DOHH2 (cell line): ENCODE measurements around the gene SUPT4H1.

Source experiments
- H3F3A ChIP-seq: fragments of 200-600 bp; sonication (generic), shearing (Covaris generic); 2 replicates; pipeline ENCODE4 v1.6.0; 2016; ENCODE audit warnings: antibody characterized with exemption, mild to moderate bottlenecking; ENCODE audit not compliant: control insufficient read depth, insufficient read depth
- H3K27ac ChIP-seq: fragments of 200-600 bp; sonication (generic); 2 replicates; pipeline ENCODE4 v1.5.1; 2014; ENCODE audit warnings: low read depth, mild to moderate bottlenecking, low read length, moderate library complexity
- H3K27me3 ChIP-seq: fragments of 200-600 bp; sonication (generic); 2 replicates; pipeline ENCODE4 v1.6.1; 2014; ENCODE audit warnings: mild to moderate bottlenecking, low read length, mixed read lengths; ENCODE audit not compliant: control insufficient read depth
- H3K36me3 ChIP-seq: fragments of 200-600 bp; sonication (generic); 2 replicates; pipeline ENCODE4 v1.6.1; 2014; ENCODE audit warnings: mild to moderate bottlenecking, low read length, moderate library complexity, mixed read lengths; ENCODE audit not compliant: control insufficient read depth
- H3K4me1 ChIP-seq: fragments of 200-600 bp; sonication (generic); 2 replicates; pipeline ENCODE4 v1.6.1; 2014; ENCODE audit warnings: mild to moderate bottlenecking, low read length, mixed read lengths; ENCODE audit not compliant: control insufficient read depth
- H3K4me2 ChIP-seq: fragments of 200-600 bp; sonication (generic); 2 replicates; pipeline ENCODE4 v1.6.0; 2014; ENCODE audit warnings: mild to moderate bottlenecking, low read length, moderate library complexity
- H3K4me3 ChIP-seq: fragments of 200-600 bp; sonication (generic); 2 replicates; pipeline ENCODE4 v1.5.1; 2014; ENCODE audit warnings: mild to moderate bottlenecking, low read length, mixed read lengths
- H3K79me2 ChIP-seq: fragments of 200-600 bp; sonication (generic); 2 replicates; pipeline ENCODE4 v1.6.1; 2014; ENCODE audit warnings: mild to moderate bottlenecking, low read length, mixed read lengths; ENCODE audit not compliant: control insufficient read depth
- H3K9me2 ChIP-seq: fragments of 200-600 bp; sonication (generic); replicated peaks from 2 replicates; pipeline ENCODE4 v1.6.1; 2014; ENCODE audit warnings: mild to moderate bottlenecking, low read length, mixed read lengths; ENCODE audit not compliant: control insufficient read depth
- H3K9me3 ChIP-seq: fragments of 200-600 bp; sonication (generic); 2 replicates; pipeline ENCODE4 v1.6.1; 2014; ENCODE audit warnings: antibody characterized with exemption, low read length, mixed read lengths; ENCODE audit not compliant: control insufficient read depth, insufficient read depth
- H4K20me1 ChIP-seq: fragments of 200-600 bp; sonication (generic); 2 replicates; pipeline ENCODE4 v1.6.0; 2014; ENCODE audit warnings: low read depth, mild to moderate bottlenecking, antibody characterized with exemption, low read length, moderate library complexity; ENCODE audit not compliant: control insufficient read depth, insufficient read depth
- CTCF ChIP-seq: fragments of 200-600 bp; sonication (generic); IDR thresholded peaks from one replicate; pipeline ENCODE4 v1.5.1; 2014; ENCODE audit warnings: antibody characterized with exemption, mild to moderate bottlenecking, low read depth, low read length; ENCODE audit not compliant: poor library complexity, severe bottlenecking
- EZH2phosphoT487 ChIP-seq: fragments of 200-600 bp; sonication (generic); IDR thresholded peaks from 2 replicates; pipeline ENCODE4 v1.6.1; 2017; ENCODE audit warnings: borderline replicate concordance, mild to moderate bottlenecking, antibody characterized with exemption, low read length, moderate library complexity, mixed read lengths

SUPT4H1 gene

GRCh38 chr17:58367461-58367860 is 15.5 kb upstream of the SUPT4H1 start:
- TF ChIP-seq CTCF (no peak), EZH2phosphoT487 (no peak)
- Histone ChIP-seq H3K9me3 (no peaks in the 10 kb centered on the region), H3K27me3 (no peaks in the 10 kb centered on the region; the same call in 1 of the 2 replicates), H3K79me2 (no peaks in the 10 kb centered on the region), H3K4me3 (no peak overlapping the region), H4K20me1 (no peaks in the 10 kb centered on the region), H3K27ac (no peak overlapping the region), H3K9me2 (no peaks in the 10 kb centered on the region), H3K36me3 (no peaks in the 10 kb centered on the region), H3K4me1 (peaks cover 5% of the 10 kb centered on the region), H3F3A (no peaks in the 10 kb centered on the region), H3K4me2 (no peak overlapping the region)

DNA sequence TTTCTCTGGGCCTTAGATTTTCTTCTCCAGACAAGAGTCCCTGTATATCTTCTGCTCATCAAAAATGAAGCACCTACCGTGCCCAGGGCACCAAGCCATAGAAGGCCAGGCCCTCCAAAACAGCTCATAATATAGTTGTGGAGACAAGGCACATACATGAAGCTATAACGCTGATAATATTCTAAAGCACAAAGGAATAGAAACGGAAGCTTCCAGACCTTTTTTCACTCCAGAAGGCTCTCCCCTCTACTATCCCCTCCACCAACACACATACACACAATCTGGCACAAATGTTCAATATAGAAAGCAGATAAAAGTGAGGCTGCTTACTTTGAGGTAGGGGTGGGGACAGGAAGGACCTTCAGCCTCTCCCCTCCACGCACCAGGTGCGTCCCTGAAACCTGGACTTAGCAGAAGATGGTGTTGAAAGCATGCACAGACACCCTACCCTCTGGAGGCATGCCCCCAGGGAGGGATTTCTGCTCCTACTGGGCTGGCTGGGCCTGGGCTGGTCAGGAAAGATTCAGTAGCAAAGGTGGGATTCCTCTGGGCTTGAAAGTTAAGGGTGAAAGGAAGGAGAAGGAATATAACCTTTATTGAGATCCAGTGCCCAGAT is 14.1 kb upstream of the SUPT4H1 start:
- Histone ChIP-seq H3K36me3 (no peaks in the 10 kb centered on the region), H3K9me2 (no peaks in the 10 kb centered on the region), H4K20me1 (no peaks in the 10 kb centered on the region), H3K9me3 (no peaks in the 10 kb centered on the region), H3K4me1 (peaks cover 5% of the 10 kb centered on the region), H3K27ac (no peak overlapping the region), H3K27me3 (no peaks in the 10 kb centered on the region), H3K79me2 (no peaks in the 10 kb centered on the region), H3K4me2 (no peak overlapping the region), H3F3A (no peaks in the 10 kb centered on the region), H3K4me3 (no peak overlapping the region)
- TF ChIP-seq CTCF (no peak), EZH2phosphoT487 (no peak)

DNA sequence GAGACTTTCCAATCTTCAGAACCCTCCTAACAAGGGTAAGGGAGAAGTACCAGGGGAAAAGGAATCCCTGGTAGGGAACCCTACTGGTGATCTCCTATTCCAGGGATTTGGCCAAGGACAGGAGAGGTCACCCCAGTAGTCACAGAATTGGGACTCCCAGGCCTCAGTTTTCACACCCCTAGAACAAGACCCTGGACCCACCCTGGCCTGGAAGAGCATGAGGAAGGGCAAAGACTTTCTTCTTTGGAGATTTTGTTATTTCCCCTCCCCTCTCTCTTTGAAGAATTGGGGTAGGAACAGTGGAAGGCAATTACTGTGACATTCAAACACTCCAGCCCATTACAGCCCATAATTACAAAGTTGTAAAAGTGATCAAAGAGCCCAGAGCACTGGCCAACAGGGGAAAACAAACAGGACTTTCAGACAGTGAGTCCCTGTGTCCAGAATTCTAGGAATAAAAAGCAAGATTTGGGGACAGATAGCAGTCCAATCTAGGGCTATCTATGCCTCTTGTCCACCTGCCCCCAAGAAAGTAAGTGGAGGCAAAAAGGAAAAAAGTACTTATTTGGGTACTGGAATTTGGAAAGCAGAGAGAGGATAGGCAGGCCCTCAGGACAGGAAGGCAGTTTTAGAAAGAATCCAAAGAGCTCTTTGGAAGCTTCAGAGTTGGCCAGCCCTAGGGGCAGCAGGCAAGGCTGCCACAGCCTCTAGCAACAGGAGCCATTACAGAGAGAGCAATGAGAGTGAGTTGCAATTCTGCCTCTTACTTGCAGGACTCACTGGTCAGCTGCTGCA is 13.4 kb upstream of the SUPT4H1 start:
- Histone ChIP-seq H3K9me2 (no peaks in the 10 kb centered on the region), H3K4me3 (no peak overlapping the region), H3K36me3 (no peaks in the 10 kb centered on the region), H3K27me3 (no peaks in the 10 kb centered on the region), H3K4me1 (peaks cover 5% of the 10 kb centered on the region), H3K27ac (no peak overlapping the region), H3K9me3 (no peaks in the 10 kb centered on the region), H4K20me1 (no peaks in the 10 kb centered on the region), H3K4me2 (no peak overlapping the region), H3F3A (no peaks in the 10 kb centered on the region), H3K79me2 (no peaks in the 10 kb centered on the region)
- TF ChIP-seq CTCF (no peak), EZH2phosphoT487 (no peak)
